Posterior vena cava (tissue), 2 donors: ENCODE measurements around the gene KLHL29. TPM values are rescaled to one million over a fixed set of nuclear protein-coding genes. Genes with fewer than 3 reads are reported as not detected.

ENCODE experiments used
- DNase-seq: peaks from one replicate; pipeline ENCODE4 v3.0.0-alpha.2; 2020; ENCODE audit warnings: low spot score
- intact Hi-C, 2 donors: fragments of 100-400 bp; cut with DNase I; formaldehyde crosslinking; loops; one replicate each; pipeline versions ENCODE4 v1.14.1 to v1.14.2; 2022 to 2023
- total RNA-seq, 2 donors: library from RNA; stranded (reverse); fragmentation: NEBNext Ultra II Directional; extraction: Animal tissue kit (Norgen Biotek cat#: 25700); gene quantifications; one replicate each; pipeline ENCODE4 v1.2.1, GENCODE V29; 2021
- donor health status: DM: yes; HTN: yes; CAD: no.
- donor health status: DM: yes; HTN: yes; CAD: no.

The KLHL29 gene
- total RNA-seq, 2 donors from 2014 or later: 9.9 to 10.6 TPM

DNA sequence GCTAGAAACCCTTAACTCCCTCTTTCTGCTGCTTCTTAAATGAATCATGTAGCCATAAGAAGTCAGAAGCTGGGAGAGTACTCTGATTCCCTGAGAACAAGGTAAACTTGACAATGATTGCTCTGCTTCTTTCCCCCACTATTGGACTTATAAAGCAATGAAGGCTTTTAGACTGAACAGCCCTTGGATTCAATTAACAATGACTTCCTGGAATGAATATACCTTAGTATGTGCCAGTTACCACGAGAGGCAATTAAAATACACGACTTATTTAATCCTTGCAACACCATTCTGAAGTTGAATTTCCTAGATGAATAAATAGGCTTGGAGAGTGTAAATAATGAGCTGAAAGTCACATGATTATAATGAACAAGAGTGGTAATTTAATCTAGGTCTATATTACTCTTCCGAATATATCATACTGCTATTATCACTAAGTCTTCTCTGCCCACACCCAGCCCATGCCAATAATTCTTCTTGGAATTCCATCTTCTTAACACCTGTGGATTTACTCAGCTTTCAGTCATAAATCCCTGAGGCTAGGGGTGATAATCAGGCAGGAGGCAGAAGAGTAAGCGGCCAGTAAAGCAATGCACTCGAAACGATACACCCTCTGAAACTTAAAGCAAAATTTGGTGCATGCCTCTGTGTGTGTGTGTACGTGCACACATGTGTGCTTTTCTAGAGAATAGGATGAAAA is 371.8 kb downstream of the KLHL29 start:
- intact Hi-C loops: no loop called here
- DNase-seq: no peak

DNA sequence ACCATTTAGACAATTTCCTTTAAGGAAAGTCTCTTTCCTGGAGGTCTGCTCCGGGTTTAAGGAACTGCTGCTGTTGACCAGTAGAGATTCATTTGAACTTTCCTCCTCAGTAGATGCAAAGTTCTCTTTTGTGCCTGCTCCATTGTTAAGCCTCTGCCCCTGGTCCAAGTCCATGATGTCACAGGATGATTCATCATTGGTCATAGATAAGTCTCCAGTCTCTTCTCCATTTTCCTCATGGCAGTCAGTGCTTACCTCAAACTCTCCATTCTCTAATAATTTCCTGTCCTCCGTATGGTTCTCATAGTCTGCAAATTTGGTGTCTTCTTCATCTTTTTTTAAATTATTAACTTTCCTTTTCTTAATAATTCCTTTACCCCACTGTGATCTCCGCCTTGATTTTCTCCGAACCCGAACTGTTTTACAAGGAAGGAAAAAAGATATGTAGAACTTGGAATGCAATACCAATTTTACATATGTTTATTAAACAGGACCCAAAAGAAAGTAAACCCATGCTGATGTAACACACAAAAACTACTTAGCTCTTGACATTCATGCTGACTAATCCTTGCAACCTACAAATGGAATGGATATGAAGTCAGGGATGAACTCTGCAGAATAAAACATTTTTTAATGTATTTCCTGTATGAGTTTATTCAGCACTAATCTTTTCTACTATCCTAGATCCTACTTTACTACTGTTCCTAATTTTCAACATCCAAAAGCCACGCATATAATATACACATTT is 372.9 kb downstream of the KLHL29 start:
- intact Hi-C loops: no loop called here
- no peak for DNase-seq
